ENCODE results near the gene PTPRT.

The PTPRT gene

GRCh38 chr20:43178080-43178479, 11.6 kb downstream of the PTPRT start:
- no peak for DNase-seq (ENCODE audit: extremely low spot score)
- POLR2A ChIA-PET = no interaction called here
- TF ChIP-seq, protein P1, sequence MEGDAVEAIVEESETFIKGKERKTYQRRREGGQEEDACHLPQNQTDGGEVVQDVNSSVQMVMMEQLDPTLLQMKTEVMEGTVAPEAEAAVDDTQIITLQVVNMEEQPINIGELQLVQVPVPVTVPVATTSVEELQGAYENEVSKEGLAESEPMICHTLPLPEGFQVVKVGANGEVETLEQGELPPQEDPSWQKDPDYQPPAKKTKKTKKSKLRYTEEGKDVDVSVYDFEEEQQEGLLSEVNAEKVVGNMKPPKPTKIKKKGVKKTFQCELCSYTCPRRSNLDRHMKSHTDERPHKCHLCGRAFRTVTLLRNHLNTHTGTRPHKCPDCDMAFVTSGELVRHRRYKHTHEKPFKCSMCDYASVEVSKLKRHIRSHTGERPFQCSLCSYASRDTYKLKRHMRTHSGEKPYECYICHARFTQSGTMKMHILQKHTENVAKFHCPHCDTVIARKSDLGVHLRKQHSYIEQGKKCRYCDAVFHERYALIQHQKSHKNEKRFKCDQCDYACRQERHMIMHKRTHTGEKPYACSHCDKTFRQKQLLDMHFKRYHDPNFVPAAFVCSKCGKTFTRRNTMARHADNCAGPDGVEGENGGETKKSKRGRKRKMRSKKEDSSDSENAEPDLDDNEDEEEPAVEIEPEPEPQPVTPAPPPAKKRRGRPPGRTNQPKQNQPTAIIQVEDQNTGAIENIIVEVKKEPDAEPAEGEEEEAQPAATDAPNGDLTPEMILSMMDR (IDR thresholded peaks at IDR 0.05; ENCODE audit: control extremely low read depth, extremely low read depth, low read depth, missing control alignments) = no peak
- CTCF ChIA-PET = no interaction called here

DNA sequence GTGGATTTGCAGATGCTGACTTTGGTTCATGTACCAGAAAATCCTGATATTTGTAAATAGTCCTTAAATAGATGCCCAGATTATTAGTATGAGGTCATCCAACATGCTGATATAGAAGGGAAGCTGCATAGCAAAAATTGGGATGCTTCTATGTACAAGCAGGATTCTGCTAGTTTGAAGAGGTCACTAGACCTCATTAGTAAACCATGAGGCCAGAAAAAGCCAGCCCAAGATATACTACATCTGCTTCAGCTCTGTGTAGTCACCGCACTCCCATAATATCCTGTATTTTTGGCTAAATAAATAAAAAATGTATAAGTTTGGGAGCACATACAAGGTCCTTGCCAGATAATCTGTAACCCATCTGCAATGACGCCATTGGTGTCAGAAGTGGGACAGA, 13.0 kb downstream of the PTPRT start:
- TF ChIP-seq, protein P1 (IDR thresholded peaks at IDR 0.05; ENCODE audit: control extremely low read depth, extremely low read depth, low read depth, missing control alignments) = no peak
- ChIA-PET CTCF (no interaction called here), POLR2A (no interaction called here)
- no peak for DNase-seq (ENCODE audit: extremely low spot score)

DNA sequence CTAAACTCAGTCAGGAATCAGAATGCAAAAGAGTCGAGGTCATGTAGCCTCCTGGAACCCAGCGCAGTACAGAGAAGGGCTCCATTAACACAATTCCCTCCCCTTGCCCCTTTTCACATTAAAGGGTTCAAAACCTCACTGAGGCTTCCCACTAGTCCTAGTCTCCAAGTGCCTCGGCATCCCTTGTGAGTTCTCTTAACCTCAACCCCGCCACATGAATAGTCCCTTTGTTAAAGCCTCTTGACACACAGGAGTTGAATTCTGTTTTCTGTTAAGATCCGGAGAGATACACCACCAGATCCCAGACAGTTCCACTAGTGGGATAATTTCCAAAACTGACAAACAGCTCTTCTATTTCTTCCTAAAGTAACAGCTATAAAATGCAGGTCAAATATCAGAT, 17.8 kb downstream of the PTPRT start:
- ChIA-PET CTCF (no interaction called here), POLR2A (no interaction called here)
- TF ChIP-seq, protein P1 (IDR thresholded peaks at IDR 0.05; ENCODE audit: control extremely low read depth, extremely low read depth, low read depth, missing control alignments) = no peak
- no peak for DNase-seq (ENCODE audit: extremely low spot score)

DNA sequence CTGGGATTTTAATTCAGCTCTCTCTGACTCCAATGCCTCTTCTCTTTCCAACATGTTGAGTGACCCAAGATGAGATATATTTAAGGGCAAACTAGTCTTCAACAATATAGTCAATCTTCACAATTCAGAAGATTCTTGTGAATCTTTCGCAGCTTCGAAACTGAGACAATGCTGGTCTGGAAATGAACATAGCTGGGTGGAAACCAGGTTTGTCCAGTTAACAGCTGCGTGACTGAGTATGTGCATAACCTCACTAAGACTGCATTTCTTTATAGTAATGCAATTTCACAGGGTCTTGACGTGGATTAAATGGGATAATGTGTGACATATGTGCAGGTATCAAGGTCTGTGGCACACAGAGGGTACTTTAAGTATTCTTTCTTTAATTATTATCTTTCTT, 18.9 kb downstream of the PTPRT start:
- POLR2A ChIA-PET = no interaction called here
- TF ChIP-seq, protein P1 (IDR thresholded peaks at IDR 0.05; ENCODE audit: control extremely low read depth, extremely low read depth, low read depth, missing control alignments) = no peak
- no peak for DNase-seq (ENCODE audit: extremely low spot score)
- CTCF ChIA-PET = interaction anchor here (1.6 kb wide), 1 partner anchor 9 kb away, joined by 3 read pairs; no protein-coding TSS in a partner anchor

DNA sequence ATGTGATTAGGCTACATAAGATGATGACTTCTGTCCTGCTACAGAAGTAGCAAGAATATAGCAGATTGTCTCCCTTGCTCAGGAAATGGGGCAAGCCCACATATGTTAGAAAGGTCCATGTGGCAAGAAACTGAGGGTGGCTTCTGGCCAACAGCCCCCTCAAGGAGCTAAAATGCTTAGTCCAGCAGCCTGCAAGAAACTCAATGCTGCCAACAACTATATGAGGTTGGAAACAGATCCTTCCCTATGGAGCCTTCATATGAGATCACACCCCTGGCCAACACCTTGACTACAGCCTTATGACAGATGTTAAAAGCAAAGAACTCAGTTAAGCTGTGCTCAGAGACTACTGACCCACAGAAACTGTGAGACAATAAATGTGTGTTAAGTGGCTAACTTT, 22.1 kb downstream of the PTPRT start:
- ChIA-PET POLR2A (no interaction called here), CTCF (interaction anchor here (0.9 kb wide), 1 partner anchor 26 kb away, joined by 3 read pairs; no protein-coding TSS in a partner anchor)
- TF ChIP-seq, protein P1 (IDR thresholded peaks at IDR 0.05; ENCODE audit: control extremely low read depth, extremely low read depth, low read depth, missing control alignments) = no peak
- DNase-seq (ENCODE audit: extremely low spot score) = no peak

GRCh38 chr20:43167021-43167420, 22.7 kb downstream of the PTPRT start:
- POLR2A ChIA-PET = no interaction called here

More at GRCh38 chr20:43167021-43167420, 22.7 kb downstream of the PTPRT start:
- CTCF ChIA-PET = interaction anchor here (0.9 kb wide), 1 partner anchor 26 kb away, joined by 3 read pairs; no protein-coding TSS in a partner anchor
- TF ChIP-seq, protein P1 (IDR thresholded peaks at IDR 0.05; ENCODE audit: control extremely low read depth, extremely low read depth, low read depth, missing control alignments) = no peak
- DNase-seq (ENCODE audit: extremely low spot score) = no peak

Measured in GM10248 (cell line).